ENCODE measurements around the gene GGA3.
"Not testable (repeated sequence)": the region's sequence is repeated elsewhere in the genome, so short reads cannot be mapped to it uniquely, and the experiment has no call there.

GRCh38 chr17:75207050-75207407 lies 54.4 kb downstream of the GGA3 start:
- not testable (repeated sequence) for TF ChIP-seq CTCF (IDR thresholded peaks at IDR 0.05; ENCODE audit: low read depth, low read length, missing input control); ZBTB33 (IDR thresholded peaks at IDR 0.05); TAF1 (conservative IDR thresholded peaks at IDR 0.05); SP1 (IDR thresholded peaks at IDR 0.05); YY1 (IDR thresholded peaks at IDR 0.05); RAD21 (IDR thresholded peaks at IDR 0.05); RXRA (IDR thresholded peaks at IDR 0.05); MAX (IDR thresholded peaks at IDR 0.05); GABPA (IDR thresholded peaks at IDR 0.05 in 1 of 2, conservative IDR thresholded peaks at IDR 0.05 in 1 of 2); HNF4G (IDR thresholded peaks at IDR 0.05)
- TF ChIP-seq, protein P1, sequence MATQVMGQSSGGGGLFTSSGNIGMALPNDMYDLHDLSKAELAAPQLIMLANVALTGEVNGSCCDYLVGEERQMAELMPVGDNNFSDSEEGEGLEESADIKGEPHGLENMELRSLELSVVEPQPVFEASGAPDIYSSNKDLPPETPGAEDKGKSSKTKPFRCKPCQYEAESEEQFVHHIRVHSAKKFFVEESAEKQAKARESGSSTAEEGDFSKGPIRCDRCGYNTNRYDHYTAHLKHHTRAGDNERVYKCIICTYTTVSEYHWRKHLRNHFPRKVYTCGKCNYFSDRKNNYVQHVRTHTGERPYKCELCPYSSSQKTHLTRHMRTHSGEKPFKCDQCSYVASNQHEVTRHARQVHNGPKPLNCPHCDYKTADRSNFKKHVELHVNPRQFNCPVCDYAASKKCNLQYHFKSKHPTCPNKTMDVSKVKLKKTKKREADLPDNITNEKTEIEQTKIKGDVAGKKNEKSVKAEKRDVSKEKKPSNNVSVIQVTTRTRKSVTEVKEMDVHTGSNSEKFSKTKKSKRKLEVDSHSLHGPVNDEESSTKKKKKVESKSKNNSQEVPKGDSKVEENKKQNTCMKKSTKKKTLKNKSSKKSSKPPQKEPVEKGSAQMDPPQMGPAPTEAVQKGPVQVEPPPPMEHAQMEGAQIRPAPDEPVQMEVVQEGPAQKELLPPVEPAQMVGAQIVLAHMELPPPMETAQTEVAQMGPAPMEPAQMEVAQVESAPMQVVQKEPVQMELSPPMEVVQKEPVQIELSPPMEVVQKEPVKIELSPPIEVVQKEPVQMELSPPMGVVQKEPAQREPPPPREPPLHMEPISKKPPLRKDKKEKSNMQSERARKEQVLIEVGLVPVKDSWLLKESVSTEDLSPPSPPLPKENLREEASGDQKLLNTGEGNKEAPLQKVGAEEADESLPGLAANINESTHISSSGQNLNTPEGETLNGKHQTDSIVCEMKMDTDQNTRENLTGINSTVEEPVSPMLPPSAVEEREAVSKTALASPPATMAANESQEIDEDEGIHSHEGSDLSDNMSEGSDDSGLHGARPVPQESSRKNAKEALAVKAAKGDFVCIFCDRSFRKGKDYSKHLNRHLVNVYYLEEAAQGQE (IDR thresholded peaks at IDR 0.05): not testable (repeated sequence)

All from liver (tissue), 3 donors.